K562 (cell line): Measurements from ENCODE around the gene IRF9. TPM values are rescaled to one million over a fixed set of nuclear protein-coding genes. Genes with fewer than 3 reads are reported as not detected.

Experiments used
- CAMTA2 ChIP-seq: fragments of 250-450 bp; sonication (Bioruptor Pico); conservative IDR thresholded peaks from 2 replicates; pipeline ENCODE4 v1.5.1; 2022
- CEBPZ ChIP-seq: fragments of 150-350 bp; IDR thresholded peaks from 2 replicates; pipeline ENCODE4 v1.6.1; 2014; ENCODE audit warnings: low read depth, mild to moderate bottlenecking, low read length, borderline replicate concordance
- CSDE1 ChIP-seq, 2 experiments: fragments of 450-650 bp; IDR thresholded peaks; 2 replicates each; pipeline ENCODE4 v1.6.1; 2016; ENCODE audit warnings: mild to moderate bottlenecking in 1 of 2
- HES1 ChIP-seq: fragments of 450-650 bp; IDR thresholded peaks from 2 replicates; pipeline ENCODE4 v1.6.1; 2016; ENCODE audit warnings: low read depth, mild to moderate bottlenecking, moderate library complexity
- MCM7 ChIP-seq, 2 experiments: fragments of 450-650 bp; IDR thresholded peaks; 2 replicates each; pipeline ENCODE4 v1.6.1; 2016 to 2018
- SAFB ChIP-seq: fragments of 200-400 bp; formaldehyde crosslinking; IDR thresholded peaks from 2 replicates; pipeline ENCODE4 v1.6.1; 2017; ENCODE audit warnings: low read depth, low read length, borderline replicate concordance
- STAG1 ChIP-seq: sonication (generic); formaldehyde crosslinking; IDR thresholded peaks from 2 replicates; pipeline ENCODE4 v1.5.0; 2020; ENCODE audit warnings: missing genetic modification reagents, borderline replicate concordance
- VEZF1 ChIP-seq: fragments of 200-800 bp; sonication (Bioruptor generic); IDR thresholded peaks from 2 replicates; pipeline ENCODE4 v1.6.1; 2017; ENCODE audit warnings: missing genetic modification characterization, missing compliant biosample characterization
- XRCC5 ChIP-seq: fragments of 200-400 bp; formaldehyde crosslinking; IDR thresholded peaks from 2 replicates; pipeline ENCODE4 v1.6.1; 2017; ENCODE audit warnings: low read depth, mild to moderate bottlenecking, low read length
- ZBTB11 ChIP-seq, 3 experiments: fragments of 200-800 bp in 1 of 3; fragments of 250-450 bp in 1 of 3; fragments of 450-650 bp in 1 of 3; sonication (Bioruptor Pico) in 1 of 3; sonication (Bioruptor generic) in 1 of 3; formaldehyde crosslinking in 1 of 3; IDR thresholded peaks; 2 replicates each; pipeline versions ENCODE4 v1.6.1 to v1.8.0; 2016 to 2022; ENCODE audit warnings: mild to moderate bottlenecking in 2 of 3, missing genetic modification characterization in 2 of 3, missing compliant biosample characterization in 1 of 3, moderate library complexity in 1 of 3
- ZKSCAN1 ChIP-seq: fragments of 150-350 bp; IDR thresholded peaks from 2 replicates; pipeline ENCODE4 v1.6.1; 2016; ENCODE audit warnings: low read depth, low read length
- ZNF224 ChIP-seq: sonication (generic); formaldehyde crosslinking; IDR thresholded peaks from 2 replicates; pipeline ENCODE4 v1.8.0; 2022; ENCODE audit warnings: mild to moderate bottlenecking, missing genetic modification reagents
- ZNF561 ChIP-seq: fragments of 450-650 bp; formaldehyde crosslinking; conservative IDR thresholded peaks from 2 replicates; pipeline ENCODE4 v1.4.0; 2020; ENCODE audit warnings: mild to moderate bottlenecking, moderate library complexity
- ZNF764 ChIP-seq: fragments of 250-450 bp; sonication (Bioruptor Pico); IDR thresholded peaks from 2 replicates; pipeline ENCODE4 v1.4.0; 2020; ENCODE audit warnings: low read depth, mild to moderate bottlenecking, moderate library complexity
- polyA plus RNA-seq, 8 experiments: library from polyadenylated mRNA; depleted of rRNA in 4 of 8; stranded (reverse) in 5 of 8; unstranded in 3 of 8; fragments of >200 nt; fragmentation: Nextera tagmentation in 2 of 8; fragmentation: Illumina TruSeq in 1 of 8; extraction: Ambion mirVana in 2 of 8; extraction: Trizol in 1 of 8; gene quantifications; 2 replicates each; pipeline versions ENCODE4 v1.2.1 to v1.2.3, GENCODE V29; 2011 to 2014; ENCODE audit warnings: inconsistent platforms in 1 of 8, missing spikeins in 1 of 8
- total RNA-seq, 7 experiments: library from RNA; depleted of rRNA in 6 of 7; stranded (reverse); fragments of >200 nt in 6 of 7; fragmentation: Illumina TruSeq in 2 of 7; extraction: Trizol in 2 of 7; gene quantifications; 2 replicates each; pipeline versions ENCODE4 v1.2.1 to v1.2.3, GENCODE V29; 2011 to 2021; ENCODE audit warnings: low replicate concordance in 1 of 7

The IRF9 gene
- total and polyA plus RNA-seq, 9 of the 15 experiments (the other 6 are each of a cell fraction or from before 2014, with no cell fraction given): 0.79 to 14.8 (median 6.1) TPM

GRCh38 chr14:24160850-24161804 is at the start of gene IRF9 (continued):
- TF ChIP-seq CEBPZ (no peak), CSDE1 (IDR thresholded peaks at IDR 0.05) (no peak), SAFB (no peak), XRCC5 (peak; percentile 82; the same call in 1 of the 2 replicates), ZNF561 (CRISPR knock-in tag) (no peak), STAG1 (CRISPR knock-in tag) (no peak), ZNF224 (CRISPR knock-in tag) (no peak), HES1 (no peak), MCM7 (IDR thresholded peaks at IDR 0.05) (no peak), ZNF764 (no peak), VEZF1 (CRISPR knock-in tag) (peak; percentile 93), ZKSCAN1 (no peak), CAMTA2 (CRISPR knock-in tag) (no peak), ZBTB11 (CRISPR knock-in tag; IDR thresholded peaks at IDR 0.05) (peak in 1 of 3 experiments; percentile 64; a peak in 2 of 6 replicates)
